HCT116 (cell line): Measurements from ENCODE around the gene CACNA1F. TPM values are rescaled to one million over a fixed set of nuclear protein-coding genes. Genes with fewer than 3 reads are reported as not detected.

ENCODE experiments used
- ATAC-seq: fragments of 200-7000 bp; cut with Tn5 transposase; 2 replicates; pipeline ENCODE4 v1.9.1; 2020; ENCODE audit warnings: mild to moderate bottlenecking, moderate library complexity
- BruUV-seq: library from RNA; stranded (reverse); fragments of 400-500 nt; replicated peaks from 2 replicates; lab custom pipeline; 2021; lab: Mats Ljungman, UMichigan
- CTCF ChIA-PET: fragments of 300-600 bp; sonication (Branson Sonifier 250); formaldehyde crosslinking; loops from one replicate; lab custom pipeline; 2021; ENCODE audit warnings: antibody characterized with exemption; lab: Charles Lee
- POLR2A ChIA-PET: fragments of 300-600, 350-600 bp; sonication (Branson Sonifier 250); formaldehyde crosslinking; loops from one replicate; lab custom pipeline; 2021; ENCODE audit warnings: antibody characterized with exemption; lab: Charles Lee
- RAD21 ChIA-PET, 2 experiments: fragments of 300-600 bp; sonication (Branson Sonifier 250); formaldehyde crosslinking; loops; one replicate each; lab custom pipeline; 2023; ENCODE audit warnings: low total read pairs in 2 of 2; ENCODE audit not compliant: uncharacterized antibody in 2 of 2, unreplicated experiment in 2 of 2, low non-redundant PET in 1 of 2; lab: Charles Lee
- DNase-seq: peaks from one replicate; pipeline ENCODE4 v3.0.0-alpha.2; 2010; ENCODE audit warnings: low read depth, low spot score
- H2AFZ ChIP-seq: fragments of 200-600 bp; shearing (Covaris generic), sonication (generic); 2 replicates; pipeline ENCODE4 v1.6.1; 2017; ENCODE audit warnings: low read depth, mixed run types, mixed read lengths, antibody characterized with exemption, low read length; ENCODE audit not compliant: poor library complexity, severe bottlenecking
- H3K27ac ChIP-seq: 2 replicates; pipeline ENCODE4 v1.5.1; 2012; ENCODE audit warnings: low read depth, low read length
- H3K27me3 ChIP-seq: fragments of 200-600 bp; sonication (generic); 2 replicates; pipeline ENCODE4 v1.6.1; 2016; ENCODE audit warnings: mixed run types, low read length, mixed read lengths; ENCODE audit not compliant: insufficient read depth
- H3K36me3 ChIP-seq, 2 experiments: fragments of 200-500 bp in 1 of 2; fragments of 200-600 bp in 1 of 2; sonication (Bioruptor generic) in 1 of 2; sonication (generic) in 1 of 2; 2 replicates each; pipeline versions ENCODE4 v1.5.1 to v1.6.1; 2014 to 2016; ENCODE audit warnings: low read length in 2 of 2, inconsistent platforms in 1 of 2, mixed read lengths in 1 of 2, mixed run types in 1 of 2; ENCODE audit not compliant: insufficient read depth in 2 of 2, control insufficient read depth in 1 of 2
- H3K4me1 ChIP-seq, 2 experiments: fragments of 200-600 bp in 1 of 2; sonication (generic) in 1 of 2; 2 replicates each; pipeline versions ENCODE4 v1.5.1 to v1.6.1; 2012 to 2017; ENCODE audit warnings: low read length in 2 of 2, inconsistent platforms in 1 of 2, mild to moderate bottlenecking in 1 of 2, mixed read lengths in 1 of 2, mixed run types in 1 of 2, moderate library complexity in 1 of 2; ENCODE audit not compliant: insufficient read depth in 2 of 2, control insufficient read depth in 1 of 2
- H3K4me2 ChIP-seq: fragments of 200-600 bp; sonication (generic); 2 replicates; pipeline ENCODE4 v1.6.1; 2017; ENCODE audit warnings: mixed run types, low read length, mixed read lengths
- H3K4me3 ChIP-seq, 2 experiments: fragments of 200-600 bp in 1 of 2; sonication (generic) in 1 of 2; replicated peaks in 1 of 2; 2 replicates each; pipeline ENCODE4 v1.5.1; 2011 to 2016; ENCODE audit warnings: low read length in 2 of 2, control low read depth in 1 of 2, low read depth in 1 of 2, mild to moderate bottlenecking in 1 of 2, mixed read lengths in 1 of 2, mixed run types in 1 of 2
- H3K79me2 ChIP-seq: fragments of 200-600 bp; sonication (generic); 2 replicates; pipeline ENCODE4 v1.6.1; 2017; ENCODE audit warnings: mild to moderate bottlenecking, mixed run types, low read length, moderate library complexity, mixed read lengths; ENCODE audit not compliant: insufficient read depth
- H3K9ac ChIP-seq: fragments of 200-600 bp; sonication (generic); 2 replicates; pipeline ENCODE4 v1.6.1; 2016; ENCODE audit warnings: low read length, mixed read lengths
- H3K9me2 ChIP-seq: fragments of 200-600 bp; sonication (generic), shearing (Covaris generic); 2 replicates; pipeline ENCODE4 v1.6.1; 2017; ENCODE audit warnings: mixed run types, mild to moderate bottlenecking, moderate library complexity; ENCODE audit not compliant: insufficient read depth
- H3K9me3 ChIP-seq, 2 experiments: fragments of 200-500 bp in 1 of 2; fragments of 200-600 bp in 1 of 2; sonication (Bioruptor generic) in 1 of 2; sonication (generic) in 1 of 2; 2 replicates each; pipeline ENCODE4 v1.6.1; 2014 to 2017; ENCODE audit warnings: low read length in 2 of 2, mixed read lengths in 2 of 2, inconsistent platforms in 1 of 2, low read depth in 1 of 2, mild to moderate bottlenecking in 1 of 2, mixed run types in 1 of 2, moderate library complexity in 1 of 2; ENCODE audit not compliant: control insufficient read depth in 1 of 2, insufficient read depth in 1 of 2
- H4K20me1 ChIP-seq: fragments of 200-600 bp; sonication (generic), shearing (Covaris generic); 2 replicates; pipeline ENCODE4 v1.6.1; 2017; ENCODE audit warnings: mixed run types, mild to moderate bottlenecking, moderate library complexity; ENCODE audit not compliant: insufficient read depth
- CEBPB ChIP-seq: IDR thresholded peaks from 2 replicates; pipeline ENCODE4 v1.6.1; 2012; ENCODE audit warnings: low read depth
- EGR1 ChIP-seq: IDR thresholded peaks from 2 replicates; pipeline ENCODE4 v1.6.1; 2012; ENCODE audit warnings: low read depth
- EZH2 ChIP-seq: fragments of 200-600 bp; sonication (generic); IDR thresholded peaks from 2 replicates; pipeline ENCODE4 v1.6.1; 2017; ENCODE audit warnings: antibody characterized with exemption, mixed run types
- JUND ChIP-seq: IDR thresholded peaks from 2 replicates; pipeline ENCODE4 v1.6.1; 2012
- POLR2A ChIP-seq: IDR thresholded peaks from 2 replicates; pipeline ENCODE4 v1.7.0; 2011; ENCODE audit warnings: borderline replicate concordance; ENCODE audit not compliant: insufficient read depth, insufficient read length; ENCODE audit errors: extremely low read depth
- POLR2AphosphoS5 ChIP-seq: IDR thresholded peaks from 2 replicates; pipeline ENCODE4 v1.6.1; 2011; ENCODE audit warnings: mild to moderate bottlenecking, low read depth, low read length, moderate library complexity
- RAD21 ChIP-seq: IDR thresholded peaks from 2 replicates; pipeline ENCODE4 v1.6.1; 2012; ENCODE audit warnings: low read depth, mild to moderate bottlenecking
- SIN3A ChIP-seq: IDR thresholded peaks from 2 replicates; pipeline ENCODE4 v1.6.1; 2012; ENCODE audit warnings: low read depth
- SP1 ChIP-seq: IDR thresholded peaks from 2 replicates; pipeline ENCODE4 v1.6.1; 2012; ENCODE audit warnings: low read depth
- SRF ChIP-seq: IDR thresholded peaks from 2 replicates; pipeline ENCODE4 v1.6.1; 2012; ENCODE audit warnings: low read depth
- YY1 ChIP-seq: IDR thresholded peaks from 2 replicates; pipeline ENCODE4 v1.6.1; 2011; ENCODE audit warnings: low read length, low read depth, moderate library complexity, mild to moderate bottlenecking; ENCODE audit not compliant: insufficient replicate concordance; ENCODE audit errors: extremely low read depth
- ZNF274 ChIP-seq: fragments of 200-500 bp; sonication (Bioruptor generic); IDR thresholded peaks from 2 replicates; pipeline ENCODE4 v1.6.1; 2014; ENCODE audit warnings: mild to moderate bottlenecking, low read depth, low read length, inconsistent platforms
- intact Hi-C: fragments of 100-400 bp; cut with micrococcal nuclease; formaldehyde crosslinking; loops from 2 replicates; pipeline ENCODE4 v1.10.0; 2022
- total RNA-seq: library from RNA; stranded (reverse); gene quantifications from one replicate; pipeline ENCODE4 v1.2.1, GENCODE V29; 2021; ENCODE audit not compliant: unreplicated experiment

Gene CACNA1F
- total RNA-seq, 1 experiment from 2014 or later = not detected

DNA sequence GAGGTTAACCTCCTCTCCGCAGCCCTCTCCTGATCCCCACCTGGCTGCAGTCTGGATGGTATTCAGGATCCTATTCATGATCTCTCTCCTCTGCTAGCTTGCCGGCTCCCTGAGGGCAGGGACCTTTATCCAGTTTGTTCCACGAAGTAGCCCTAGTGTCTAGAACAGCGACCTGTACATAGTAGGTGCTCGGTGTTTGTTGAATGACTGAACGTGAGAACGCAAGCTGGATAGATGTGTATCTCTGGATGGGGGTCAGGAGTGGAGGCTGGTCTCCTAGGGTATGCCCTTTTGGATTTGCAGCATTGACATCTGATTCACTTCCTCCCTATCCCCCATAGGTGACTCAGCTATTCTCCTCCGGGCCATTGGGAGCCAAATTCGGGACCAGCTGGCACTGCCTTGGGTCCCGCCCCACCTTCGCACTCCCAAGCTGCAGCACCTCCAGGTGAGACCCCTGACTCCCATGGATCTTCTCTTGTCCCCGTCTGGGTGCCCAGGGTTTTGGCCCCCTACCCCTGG, 9.5 kb upstream of the CACNA1F start (continued):
- TF ChIP-seq POLR2A (no peak), ZNF274 (no peak), EGR1 (no peak), CEBPB (no peak), SRF (no peak), EZH2 (no peak), SIN3A (no peak), RAD21 (no peak), POLR2AphosphoS5 (no peak), YY1 (no peak), SP1 (no peak)
- TF ChIP-seq, all 23 proteins: peak for 0

DNA sequence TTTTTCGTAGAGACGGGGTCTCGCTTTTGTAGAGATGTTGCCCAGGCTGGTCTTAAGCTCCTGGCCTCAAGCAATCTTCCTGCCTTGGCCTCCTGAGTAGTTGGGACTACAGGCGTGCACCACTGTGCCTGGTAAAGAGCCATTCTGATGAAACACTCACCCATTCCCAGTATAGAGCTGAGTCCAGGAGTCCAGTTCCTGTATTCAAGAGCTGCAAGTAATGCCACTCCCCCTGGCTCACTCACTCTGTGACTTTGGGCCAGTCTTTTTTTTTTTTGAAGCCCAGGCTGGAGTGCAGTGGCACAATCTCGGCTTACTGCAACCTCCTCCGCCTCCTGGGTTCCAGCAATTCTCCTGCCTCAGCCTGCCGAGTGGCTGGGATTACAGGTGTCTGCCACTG, 5.6 kb upstream of the CACNA1F start:
- H3K36me3 ChIP-seq = no peaks in the 10 kb centered on the region
- ChIA-PET POLR2A (no interaction called here), RAD21 (no interaction called here), CTCF (no interaction called here)
- H3K9me3 ChIP-seq = no peaks in the 10 kb centered on the region
- DNase-seq = no peak
- no peak overlapping the region for H3K4me3 ChIP-seq
- H3K27ac ChIP-seq = no peak overlapping the region
- peaks cover 0 to 8% of the 10 kb centered on the region in 2 experiments; a peak in 1 of 4 replicates for H3K4me1 ChIP-seq
- intact Hi-C loops = no loop called here
- H2AFZ ChIP-seq = no peak overlapping the region
- no peak overlapping the region for H3K4me2 ChIP-seq
- no peaks in the 10 kb centered on the region for H3K79me2 ChIP-seq
- no peak overlapping the region for H3K9ac ChIP-seq
- H3K27me3 ChIP-seq = no peaks in the 10 kb centered on the region
- no peaks in the 10 kb centered on the region for H3K9me2 ChIP-seq
- no peak for ATAC-seq
- no peaks in the 10 kb centered on the region for H4K20me1 ChIP-seq
- no peak for TF ChIP-seq JUND
- no peak for TF ChIP-seq POLR2AphosphoS5
- TF ChIP-seq YY1 = no peak
- BruUV-seq = no TSS peak
